ENCODE data around the gene ANO2. TPM values are rescaled to one million over a fixed set of nuclear protein-coding genes. Genes with fewer than 3 reads are reported as not detected.

ANO2 gene
- total RNA-seq, 1 experiment from 2014 or later = not detected

DNA sequence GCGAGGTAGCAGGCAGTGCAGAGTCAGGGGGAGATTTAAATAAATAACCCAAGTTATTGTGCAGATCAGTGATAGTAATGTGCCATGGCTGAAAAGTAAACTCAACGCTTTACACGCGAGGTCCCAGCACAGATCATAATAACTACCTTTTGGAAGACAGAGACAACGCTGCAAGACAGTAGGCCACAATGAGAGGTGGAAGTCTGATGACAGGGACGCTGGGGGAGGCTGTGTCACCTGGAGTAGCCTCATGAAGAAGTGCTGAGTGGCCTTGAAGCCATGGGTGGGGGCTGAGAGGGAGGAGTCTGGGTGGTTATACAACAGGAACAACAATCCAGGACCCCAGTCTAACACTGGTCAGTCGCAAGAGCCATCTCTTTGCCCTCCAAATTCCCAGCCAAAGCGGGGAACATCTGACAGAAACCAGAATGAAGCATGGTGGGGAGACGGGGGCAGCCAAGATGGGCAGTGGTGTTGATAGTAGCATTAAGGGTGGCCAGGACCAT, 28.2 kb downstream of the ANO2 start:
- Histone ChIP-seq H3F3A (ENCODE audit: low read length, unreplicated experiment) (no peaks in the 10 kb centered on the region), H3K9me2 (replicated peaks; ENCODE audit: low read length) (no peaks in the 10 kb centered on the region), H3K36me3 (ENCODE audit: low read depth, low read length) (no peaks in the 10 kb centered on the region), H3K9me3 (ENCODE audit: low read length) (no peaks in the 10 kb centered on the region), H3K9ac (ENCODE audit: low read length) (no peak overlapping the region), H3K27ac (ENCODE audit: low read length) (no peak overlapping the region), H4K20me1 (ENCODE audit: low read length) (no peaks in the 10 kb centered on the region), H3K79me2 (ENCODE audit: low read length) (no peaks in the 10 kb centered on the region), H3K27me3 (ENCODE audit: low read length) (peaks cover 45% of the 10 kb centered on the region), H3K4me3 (ENCODE audit: low read length) (no peak overlapping the region), H3K4me1 (ENCODE audit: insufficient read depth, low read length) (no peaks in the 10 kb centered on the region), H2AFZ (ENCODE audit: low read length) (no peak overlapping the region), H3K4me2 (ENCODE audit: low read length) (no peak overlapping the region)
- ATAC-seq (no peak), DNase-seq (no peak)
- no TSS peak for BruUV-seq (replicated peaks)
- ChIA-PET CTCF (no interaction called here), POLR2A (ENCODE audit: unreplicated experiment) (no interaction called here)
- TF ChIP-seq EZH2 (IDR thresholded peaks at IDR 0.05; ENCODE audit: low read length, unreplicated experiment) (no peak), EZH2phosphoT487 (IDR thresholded peaks at IDR 0.05; ENCODE audit: borderline replicate concordance, low read length) (no peak)
- TF ChIP-seq, protein P1, sequence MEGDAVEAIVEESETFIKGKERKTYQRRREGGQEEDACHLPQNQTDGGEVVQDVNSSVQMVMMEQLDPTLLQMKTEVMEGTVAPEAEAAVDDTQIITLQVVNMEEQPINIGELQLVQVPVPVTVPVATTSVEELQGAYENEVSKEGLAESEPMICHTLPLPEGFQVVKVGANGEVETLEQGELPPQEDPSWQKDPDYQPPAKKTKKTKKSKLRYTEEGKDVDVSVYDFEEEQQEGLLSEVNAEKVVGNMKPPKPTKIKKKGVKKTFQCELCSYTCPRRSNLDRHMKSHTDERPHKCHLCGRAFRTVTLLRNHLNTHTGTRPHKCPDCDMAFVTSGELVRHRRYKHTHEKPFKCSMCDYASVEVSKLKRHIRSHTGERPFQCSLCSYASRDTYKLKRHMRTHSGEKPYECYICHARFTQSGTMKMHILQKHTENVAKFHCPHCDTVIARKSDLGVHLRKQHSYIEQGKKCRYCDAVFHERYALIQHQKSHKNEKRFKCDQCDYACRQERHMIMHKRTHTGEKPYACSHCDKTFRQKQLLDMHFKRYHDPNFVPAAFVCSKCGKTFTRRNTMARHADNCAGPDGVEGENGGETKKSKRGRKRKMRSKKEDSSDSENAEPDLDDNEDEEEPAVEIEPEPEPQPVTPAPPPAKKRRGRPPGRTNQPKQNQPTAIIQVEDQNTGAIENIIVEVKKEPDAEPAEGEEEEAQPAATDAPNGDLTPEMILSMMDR (conservative IDR thresholded peaks at IDR 0.05; ENCODE audit: low read depth, low read length) = no peak
- intact Hi-C loops (cut with micrococcal nuclease) = no loop called here

DNA sequence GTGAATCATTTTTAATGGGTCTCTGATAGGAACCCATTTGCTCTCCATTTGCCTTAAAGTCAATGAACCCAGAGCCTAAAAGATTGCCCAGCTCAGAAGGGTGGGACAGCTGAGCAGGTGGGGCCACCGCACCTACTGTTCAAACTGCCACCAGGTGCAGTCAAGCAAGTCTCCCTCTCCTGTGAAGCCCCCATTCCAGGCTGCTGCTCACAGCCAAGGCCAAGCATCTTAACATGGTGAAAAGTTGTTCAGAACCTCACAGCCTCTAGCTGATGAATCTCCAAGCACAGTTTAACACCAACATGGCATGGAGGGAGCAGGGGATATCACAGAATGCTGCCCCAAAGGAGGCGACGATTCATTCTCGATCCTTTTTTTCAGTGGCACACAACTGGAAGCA, 29.5 kb downstream of the ANO2 start:
- Histone ChIP-seq H2AFZ (ENCODE audit: low read length) (no peak overlapping the region), H3K4me1 (ENCODE audit: insufficient read depth, low read length) (no peaks in the 10 kb centered on the region), H3K4me3 (ENCODE audit: low read length) (no peak overlapping the region), H3K36me3 (ENCODE audit: low read depth, low read length) (no peaks in the 10 kb centered on the region), H3K9me2 (replicated peaks; ENCODE audit: low read length) (no peaks in the 10 kb centered on the region), H3K79me2 (ENCODE audit: low read length) (no peaks in the 10 kb centered on the region), H3K27ac (ENCODE audit: low read length) (no peak overlapping the region), H3K9ac (ENCODE audit: low read length) (no peak overlapping the region), H3K27me3 (ENCODE audit: low read length) (peaks cover 48% of the 10 kb centered on the region), H3F3A (ENCODE audit: low read length, unreplicated experiment) (no peaks in the 10 kb centered on the region), H3K4me2 (ENCODE audit: low read length) (no peak overlapping the region), H3K9me3 (ENCODE audit: low read length) (no peaks in the 10 kb centered on the region), H4K20me1 (ENCODE audit: low read length) (no peaks in the 10 kb centered on the region)
- TF ChIP-seq, protein P1 (conservative IDR thresholded peaks at IDR 0.05; ENCODE audit: low read depth, low read length) = no peak
- no peak for TF ChIP-seq EZH2 (IDR thresholded peaks at IDR 0.05; ENCODE audit: low read length, unreplicated experiment)
- no peak for TF ChIP-seq EZH2phosphoT487 (IDR thresholded peaks at IDR 0.05; ENCODE audit: borderline replicate concordance, low read length)
- intact Hi-C loops (cut with micrococcal nuclease) = no loop called here
- BruUV-seq (replicated peaks) = no TSS peak
- DNase-seq = no peak
- CTCF ChIA-PET = no interaction called here
- ATAC-seq = no peak
- POLR2A ChIA-PET (ENCODE audit: unreplicated experiment) = no interaction called here

DNA sequence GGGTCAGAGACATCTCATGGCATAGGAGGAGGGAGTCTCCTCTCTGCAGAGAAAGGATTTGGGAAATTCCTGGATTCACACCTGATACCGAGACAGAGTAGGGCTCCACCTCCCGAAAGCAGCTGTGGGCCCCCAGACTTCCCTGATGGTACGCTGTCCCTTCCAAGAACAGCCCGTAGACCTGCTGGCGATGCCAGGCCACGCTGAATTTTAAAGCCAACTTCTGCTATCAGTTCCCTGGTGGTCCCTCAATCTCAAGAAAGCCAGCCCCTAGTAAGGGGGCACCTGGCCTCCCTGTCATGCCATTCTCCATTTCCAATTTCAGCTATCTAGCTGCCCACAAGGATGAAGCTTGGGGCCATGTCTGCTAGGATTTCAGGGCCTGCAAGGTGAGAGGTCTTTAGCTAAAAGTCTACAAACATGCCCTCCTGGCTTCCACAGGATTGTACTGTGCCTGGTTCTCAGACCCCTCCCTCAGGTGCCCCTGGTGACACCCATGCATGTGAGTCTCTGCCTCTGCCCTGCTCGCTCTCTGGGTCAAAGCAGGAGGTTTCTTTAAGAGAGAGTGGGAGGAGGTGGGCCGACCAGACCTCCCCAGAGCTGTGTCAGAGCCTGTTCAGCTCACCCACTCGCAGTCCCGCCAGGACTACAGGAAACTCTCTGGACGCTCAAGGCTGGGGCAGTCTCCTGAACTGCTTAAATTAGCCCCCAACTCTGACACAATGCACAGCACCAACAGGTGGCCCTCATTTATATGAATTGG, 30.5 kb downstream of the ANO2 start:
- ATAC-seq (no peak), DNase-seq (no peak)
- TF ChIP-seq EZH2 (IDR thresholded peaks at IDR 0.05; ENCODE audit: low read length, unreplicated experiment) (no peak), EZH2phosphoT487 (IDR thresholded peaks at IDR 0.05; ENCODE audit: borderline replicate concordance, low read length) (no peak)
- TF ChIP-seq, protein P1 (conservative IDR thresholded peaks at IDR 0.05; ENCODE audit: low read depth, low read length) = no peak
- no peak overlapping the region for H3K4me3 ChIP-seq (ENCODE audit: low read length)
- no peaks in the 10 kb centered on the region for H3K79me2 ChIP-seq (ENCODE audit: low read length)
- no peak overlapping the region for H2AFZ ChIP-seq (ENCODE audit: low read length)
- H3F3A ChIP-seq (ENCODE audit: low read length, unreplicated experiment) = no peaks in the 10 kb centered on the region
- no peaks in the 10 kb centered on the region for H3K4me1 ChIP-seq (ENCODE audit: insufficient read depth, low read length)
- intact Hi-C loops (cut with micrococcal nuclease) = no loop called here
- H3K27ac ChIP-seq (ENCODE audit: low read length) = no peak overlapping the region
- peaks cover 53% of the 10 kb centered on the region for H3K27me3 ChIP-seq (ENCODE audit: low read length)
- no peaks in the 10 kb centered on the region for H3K9me2 ChIP-seq (replicated peaks; ENCODE audit: low read length)
- no peak overlapping the region for H3K9ac ChIP-seq (ENCODE audit: low read length)
- POLR2A ChIA-PET (ENCODE audit: unreplicated experiment) = no interaction called here
- BruUV-seq (replicated peaks) = no TSS peak
- H3K36me3 ChIP-seq (ENCODE audit: low read depth, low read length) = no peaks in the 10 kb centered on the region
- no peak overlapping the region for H3K4me2 ChIP-seq (ENCODE audit: low read length)
- H3K9me3 ChIP-seq (ENCODE audit: low read length) = no peaks in the 10 kb centered on the region
- H4K20me1 ChIP-seq (ENCODE audit: low read length) = no peaks in the 10 kb centered on the region
- CTCF ChIA-PET = no interaction called here
